Gastroesophageal sphincter (tissue), 4 donors: ENCODE data around the gene SPEM2. TPM values are rescaled to one million over a fixed set of nuclear protein-coding genes. Genes with fewer than 3 reads are reported as not detected.

Source experiments
- ATAC-seq: fragments of 150-250 bp; one replicate; pipeline ENCODE4 v1.9.1; 2016; ENCODE audit warnings: mild to moderate bottlenecking, moderate library complexity
- H3K27ac ChIP-seq, 4 donors: fragments of 200-600 bp; sonication (generic) in 3 of 4; 1 replicate in 3 of 4; 2 replicates in 1 of 4; pipeline ENCODE4 v1.5.1; 2016 to 2019
- H3K27me3 ChIP-seq: fragments of 200-600 bp; sonication (generic); one replicate; pipeline ENCODE4 v1.5.1; 2019
- H3K36me3 ChIP-seq, 2 donors: fragments of 200-600 bp; sonication (generic); one replicate each; pipeline ENCODE4 v1.5.1; 2019; ENCODE audit warnings: control low read depth in 1 of 2
- H3K4me1 ChIP-seq, 3 donors: fragments of 200-600 bp; sonication (generic); 1 replicate in 2 of 3; 2 replicates in 1 of 3; pipeline ENCODE4 v1.5.1; 2016 to 2019; ENCODE audit warnings: control low read depth in 2 of 3
- H3K4me3 ChIP-seq, 2 donors: fragments of 200-600 bp; sonication (generic); one replicate each; pipeline ENCODE4 v1.5.1; 2019; ENCODE audit warnings: mild to moderate bottlenecking in 1 of 2, moderate library complexity in 1 of 2
- H3K9me3 ChIP-seq, 3 donors: fragments of 200-600 bp; sonication (generic); one replicate each; pipeline ENCODE4 v1.5.1; 2017 to 2019; ENCODE audit warnings: control low read depth in 2 of 3
- EP300 ChIP-seq: sonication (generic); formaldehyde crosslinking; IDR thresholded peaks from one replicate; pipeline ENCODE4 v1.6.1; 2017; ENCODE audit warnings: antibody characterized with exemption, mild to moderate bottlenecking
- POLR2A ChIP-seq, 2 donors: fragments of 450-650 bp; IDR thresholded peaks; one replicate each; pipeline ENCODE4 v1.6.1; 2017; ENCODE audit warnings: antibody characterized with exemption in 2 of 2, mild to moderate bottlenecking in 2 of 2, moderate library complexity in 1 of 2
- POLR2AphosphoS5 ChIP-seq: sonication (generic); formaldehyde crosslinking; IDR thresholded peaks from one replicate; pipeline ENCODE4 v1.6.1; 2017; ENCODE audit warnings: antibody characterized with exemption
- WGBS, 2 donors: methylation state at CpG; one replicate each; pipeline ENCODE4 v1.1.5; 2018; ENCODE audit warnings: low coverage in 1 of 2; 5-methylcytosine and 5-hydroxymethylcytosine counted together
- total RNA-seq, 4 donors: library from RNA; depleted of rRNA; stranded (reverse); fragments of >200 nt; gene quantifications; one replicate each; pipeline ENCODE4 v1.1.0, GENCODE V29; 2016
- TF ChIP-seq, protein P1 (sequence below), 4 experiments: fragments of 200-600 bp in 2 of 4; fragments of 450-650 bp in 2 of 4; sonication (generic) in 1 of 4; IDR thresholded peaks; one replicate each; pipeline ENCODE4 v1.5.1; 2017 to 2019; ENCODE audit warnings: antibody characterized with exemption in 4 of 4, mild to moderate bottlenecking in 2 of 4, moderate library complexity in 2 of 4

Gene SPEM2
- total RNA-seq, 4 donors from 2014 or later, result not detected

DNA sequence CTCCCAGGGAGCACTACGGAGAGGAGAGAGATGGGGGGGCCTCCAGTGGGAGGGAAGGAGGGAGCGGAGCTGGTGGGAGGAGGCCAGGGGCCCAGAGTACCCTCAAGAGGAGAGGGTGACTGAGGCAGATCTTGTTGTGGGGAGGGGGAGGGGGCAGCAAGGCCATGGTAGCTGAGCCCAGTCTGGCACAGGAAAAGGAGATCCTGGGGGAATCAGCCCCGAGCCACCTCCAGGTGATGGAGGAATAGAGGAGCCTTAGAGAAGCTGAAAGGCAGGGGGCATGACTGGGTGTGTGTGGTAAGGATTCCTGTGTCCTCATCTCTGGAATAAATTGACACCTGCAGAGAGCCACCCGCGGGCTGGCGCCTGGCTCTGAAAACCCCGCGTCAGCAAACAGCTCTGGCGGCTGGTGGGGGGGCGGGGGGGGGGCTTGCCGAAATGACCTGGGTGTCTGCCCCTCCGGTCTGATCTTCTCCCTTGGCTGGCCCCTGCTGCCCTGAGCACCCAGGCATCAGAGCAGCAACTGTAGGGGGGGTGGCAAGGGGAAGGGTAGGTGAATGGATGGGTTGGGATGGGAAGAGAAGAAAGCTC lies 19.1 kb upstream of the SPEM2 start:
- Histone ChIP-seq H3K27ac (peak overlapping the region in 2 of 4 donors; percentile 93 to 95), H3K4me1 (peaks cover 4 to 55% (median 24%) of the 10 kb centered on the region in 3 donors), H3K4me3 (peak overlapping the region in 1 of 2 donors; percentile 88), H3K27me3 (no peaks in the 10 kb centered on the region), H3K9me3 (no peaks in the 10 kb centered on the region), H3K36me3 (peaks cover 0 to 31% of the 10 kb centered on the region in 2 donors)
- no peak for ATAC-seq
- WGBS, 2 donors, result 39 to 59% methylated on average over 3 to 8 of the region's 12 CpGs
- TF ChIP-seq EP300, result no peak
- TF ChIP-seq POLR2A (IDR thresholded peaks at IDR 0.05), result no peak

DNA sequence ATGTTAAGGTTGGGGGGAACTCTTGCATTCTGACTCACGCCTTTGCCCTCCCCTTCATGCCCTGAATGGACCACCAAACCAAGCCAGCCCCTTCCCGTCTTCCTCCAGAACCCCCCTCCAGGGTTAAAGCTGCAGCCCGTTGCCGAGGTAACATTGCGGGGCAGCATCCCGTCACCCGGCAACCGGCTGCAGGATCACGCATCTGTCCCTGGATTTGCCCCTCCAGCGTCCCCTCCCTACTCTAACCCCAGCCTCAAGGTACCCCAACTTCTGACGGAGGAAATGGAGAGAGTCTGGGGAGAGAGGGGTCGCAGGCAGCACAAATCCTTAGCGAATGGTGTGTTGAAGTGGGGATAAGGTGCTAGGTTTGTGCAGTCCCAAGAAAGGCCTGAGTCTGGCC lies 18.3 kb upstream of the SPEM2 start:
- WGBS, 2 donors, result 75 to 93% methylated on average over 2 to 10 of the region's 13 CpGs
- Histone ChIP-seq H3K36me3 (peaks cover 0 to 31% of the 10 kb centered on the region in 2 donors), H3K9me3 (no peaks in the 10 kb centered on the region), H3K4me1 (peaks cover 4 to 48% (median 24%) of the 10 kb centered on the region in 3 donors), H3K27me3 (no peaks in the 10 kb centered on the region), H3K27ac (no peak overlapping the region), H3K4me3 (no peak overlapping the region)
- TF ChIP-seq POLR2AphosphoS5 (no peak), EP300 (no peak), POLR2A (IDR thresholded peaks at IDR 0.05) (no peak)
- TF ChIP-seq, protein P1, sequence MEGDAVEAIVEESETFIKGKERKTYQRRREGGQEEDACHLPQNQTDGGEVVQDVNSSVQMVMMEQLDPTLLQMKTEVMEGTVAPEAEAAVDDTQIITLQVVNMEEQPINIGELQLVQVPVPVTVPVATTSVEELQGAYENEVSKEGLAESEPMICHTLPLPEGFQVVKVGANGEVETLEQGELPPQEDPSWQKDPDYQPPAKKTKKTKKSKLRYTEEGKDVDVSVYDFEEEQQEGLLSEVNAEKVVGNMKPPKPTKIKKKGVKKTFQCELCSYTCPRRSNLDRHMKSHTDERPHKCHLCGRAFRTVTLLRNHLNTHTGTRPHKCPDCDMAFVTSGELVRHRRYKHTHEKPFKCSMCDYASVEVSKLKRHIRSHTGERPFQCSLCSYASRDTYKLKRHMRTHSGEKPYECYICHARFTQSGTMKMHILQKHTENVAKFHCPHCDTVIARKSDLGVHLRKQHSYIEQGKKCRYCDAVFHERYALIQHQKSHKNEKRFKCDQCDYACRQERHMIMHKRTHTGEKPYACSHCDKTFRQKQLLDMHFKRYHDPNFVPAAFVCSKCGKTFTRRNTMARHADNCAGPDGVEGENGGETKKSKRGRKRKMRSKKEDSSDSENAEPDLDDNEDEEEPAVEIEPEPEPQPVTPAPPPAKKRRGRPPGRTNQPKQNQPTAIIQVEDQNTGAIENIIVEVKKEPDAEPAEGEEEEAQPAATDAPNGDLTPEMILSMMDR (IDR thresholded peaks at IDR 0.05), result no peak
- ATAC-seq, result no peak

DNA sequence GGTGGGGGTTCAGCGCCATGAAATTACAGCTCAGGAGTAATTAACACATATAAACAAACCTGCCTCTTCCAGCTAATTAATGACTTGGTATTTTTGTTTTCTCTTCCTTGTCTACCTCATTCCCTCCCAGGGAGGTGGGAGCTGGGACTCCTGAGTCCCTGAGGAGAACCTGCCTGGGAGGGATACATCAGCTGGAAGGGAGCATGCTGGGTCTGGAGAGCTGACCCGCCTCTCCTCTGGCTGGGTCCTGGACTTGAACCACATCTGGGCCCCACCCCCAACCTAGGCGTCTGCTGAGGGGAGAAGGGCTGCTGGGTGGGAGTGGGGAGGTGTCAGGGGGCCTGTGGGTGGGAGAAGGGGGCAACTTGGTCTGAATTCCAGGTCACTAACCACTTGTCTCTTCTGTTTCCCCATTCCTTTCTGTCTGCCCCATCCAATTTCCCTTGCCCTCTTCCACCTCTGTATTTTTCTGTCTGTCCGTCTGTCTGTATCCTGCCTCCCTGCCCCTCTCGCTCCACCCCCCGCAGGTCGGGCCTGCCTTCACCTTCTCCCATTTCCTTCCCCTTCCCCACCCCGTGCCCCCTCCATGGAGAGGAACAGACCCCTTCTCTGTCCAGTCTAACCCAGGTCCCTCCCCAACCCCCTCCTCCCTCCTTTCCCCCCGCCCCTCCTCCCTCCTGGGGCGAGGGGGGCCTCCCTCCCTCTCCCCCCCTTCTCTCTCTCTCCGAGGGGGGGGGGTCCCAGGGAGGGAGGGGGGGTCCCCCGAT lies 17.7 kb upstream of the SPEM2 start, which contains the start of gene NLGN2:
Gene NLGN2 (plus strand): TSS at position 361 of the 767 bp plus-strand sequence. CDS start 411 bp downstream, outside the sequence.
- ATAC-seq, result no peak
- Histone ChIP-seq H3K4me3 (no peak within 1 kb of the TSS), H3K27me3 (no peaks in the 10 kb centered on the region), H3K4me1 (peaks cover 4 to 42% (median 18%) of the 10 kb centered on the region in 3 donors), H3K27ac (peak within 1 kb of the TSS in 1 of 4 donors; percentile 95), H3K9me3 (no peaks in the 10 kb centered on the region), H3K36me3 (peaks cover 0 to 31% of the 10 kb centered on the region in 2 donors)
- TF ChIP-seq, protein P1 (IDR thresholded peaks at IDR 0.05), result no peak
- no peak for TF ChIP-seq POLR2AphosphoS5
- TF ChIP-seq EP300, result no peak
- TF ChIP-seq POLR2A (IDR thresholded peaks at IDR 0.05), result no peak
- 50 to 72% methylated on average over 4 to 5 of the region's 12 CpGs for WGBS, 2 donors

- no peak for ATAC-seq
- 69% methylated on average over 7 of the region's 58 CpGs; no CpG with 5 or more reads in 1 of the 2 donors for WGBS, 2 donors
- Histone ChIP-seq H3K9me3 (no peaks in the 10 kb centered on the region), H3K27ac (no peak overlapping the region), H3K4me1 (peaks cover 0 to 36% (median 13%) of the 10 kb centered on the region in 3 donors), H3K36me3 (peaks cover 0 to 31% of the 10 kb centered on the region in 2 donors), H3K27me3 (no peaks in the 10 kb centered on the region), H3K4me3 (no peak overlapping the region)
- TF ChIP-seq POLR2AphosphoS5 (no peak), EP300 (no peak), POLR2A (IDR thresholded peaks at IDR 0.05) (no peak)
- TF ChIP-seq, protein P1 (IDR thresholded peaks at IDR 0.05), result no peak
These were observed 17.1 kb upstream of the SPEM2 start for GRCh38 chr17:7408252-7408727.

DNA sequence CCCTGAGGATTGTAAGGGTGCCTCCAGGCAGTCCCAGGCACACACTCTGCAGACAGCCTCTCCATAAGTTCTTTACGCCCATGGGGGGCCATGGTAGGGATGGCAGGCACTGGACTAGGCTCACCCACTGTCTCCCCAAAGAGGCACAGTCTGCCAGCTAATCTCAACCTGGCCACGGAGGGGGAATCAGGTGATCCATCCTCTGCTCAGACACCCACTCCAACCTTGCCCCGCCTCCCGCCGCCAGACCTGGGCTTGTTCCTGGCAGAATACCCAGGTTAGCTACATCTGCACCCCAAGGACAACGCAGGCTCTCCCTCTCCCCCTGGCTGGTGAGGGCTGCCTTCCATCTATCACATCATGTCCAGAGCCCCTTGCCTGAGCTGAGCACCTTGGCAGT lies 16.6 kb upstream of the SPEM2 start:
- H3K4me3 ChIP-seq, result no peak overlapping the region
- H3K27me3 ChIP-seq, result no peaks in the 10 kb centered on the region
- peaks cover 0 to 33% (median 13%) of the 10 kb centered on the region in 3 donors for H3K4me1 ChIP-seq
- ATAC-seq, result no peak
- TF ChIP-seq, protein P1 (IDR thresholded peaks at IDR 0.05), result no peak
- TF ChIP-seq POLR2AphosphoS5 (no peak), POLR2A (IDR thresholded peaks at IDR 0.05) (no peak), EP300 (no peak)
- no peaks in the 10 kb centered on the region for H3K9me3 ChIP-seq
- WGBS, 2 donors, result 20 to 93% methylated on average over 1 to 3 of the region's 6 CpGs
- peaks cover 0 to 31% of the 10 kb centered on the region in 2 donors for H3K36me3 ChIP-seq
- H3K27ac ChIP-seq, result no peak overlapping the region
